Measurements from ENCODE around the gene LAPTM5.

DNA sequence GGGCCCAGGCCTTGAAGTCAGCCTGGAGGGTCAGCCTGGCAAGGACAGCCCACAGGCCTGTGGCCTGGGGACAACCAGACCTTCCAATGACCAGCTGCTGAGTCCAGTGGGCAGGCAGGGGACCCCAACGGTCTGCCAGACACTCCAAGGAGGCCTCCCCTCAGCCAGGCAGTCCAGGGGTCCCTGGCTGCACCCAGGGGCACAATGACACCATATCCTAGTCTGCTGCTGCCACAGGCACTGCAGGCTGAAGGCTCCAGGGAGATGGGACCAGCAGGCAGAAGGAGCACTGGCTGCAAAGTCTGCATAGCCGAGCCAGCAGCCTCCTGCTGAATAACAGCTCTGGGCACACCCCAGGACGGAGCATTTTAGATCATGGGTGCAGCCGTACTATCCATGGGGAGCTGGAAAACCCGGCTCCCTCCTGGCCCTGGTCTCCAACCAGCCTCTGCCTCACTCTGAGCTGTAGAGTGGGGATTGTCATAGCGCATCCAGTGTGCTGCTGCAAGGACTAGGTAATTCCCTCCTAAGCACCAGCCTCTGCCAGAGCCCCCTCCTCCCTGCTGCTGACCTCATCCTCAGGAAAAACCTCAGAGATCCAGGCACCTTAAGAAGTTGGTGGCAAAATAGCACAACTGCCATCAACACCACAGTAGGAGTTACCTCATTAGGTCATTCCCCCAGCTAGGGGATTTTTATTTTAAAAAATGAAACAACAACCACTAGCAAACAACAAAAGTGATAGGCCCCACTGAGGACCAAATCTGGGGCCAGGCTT lies 4.8 kb upstream of the LAPTM5 start:
- no peak for TF ChIP-seq ATF2 (IDR thresholded peaks at IDR 0.05; ENCODE audit: low read length)
- no peak for TF ChIP-seq EZH2 (IDR thresholded peaks at IDR 0.05; ENCODE audit: low read depth, low read length, severe bottlenecking)
- TF ChIP-seq CTCF (IDR thresholded peaks at IDR 0.05; ENCODE audit: control extremely low read depth in 1 of 3, insufficient read depth in 1 of 3, low read depth in 1 of 3, low read length in 3 of 3) = no peak
- no peak for TF ChIP-seq POLR2A (IDR thresholded peaks at IDR 0.05; ENCODE audit: control extremely low read depth in 1 of 2, low read depth in 2 of 2, low read length in 2 of 2)
- no peak for TF ChIP-seq USF2 (IDR thresholded peaks at IDR 0.05; ENCODE audit: low read length)
- no peak for TF ChIP-seq CBX8 (IDR thresholded peaks at IDR 0.05; ENCODE audit: borderline replicate concordance, low read depth, low read length)
- TF ChIP-seq RFX5 (IDR thresholded peaks at IDR 0.05; ENCODE audit: borderline replicate concordance, low read depth, low read length) = no peak
- TF ChIP-seq, protein P1, sequence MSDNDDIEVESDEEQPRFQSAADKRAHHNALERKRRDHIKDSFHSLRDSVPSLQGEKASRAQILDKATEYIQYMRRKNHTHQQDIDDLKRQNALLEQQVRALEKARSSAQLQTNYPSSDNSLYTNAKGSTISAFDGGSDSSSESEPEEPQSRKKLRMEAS (IDR thresholded peaks at IDR 0.05) = no peak
- TF ChIP-seq MAFK (IDR thresholded peaks at IDR 0.05; ENCODE audit: low read depth, low read length) = no peak
